ENCODE results near the gene FBXL19. TPM values are rescaled to one million over a fixed set of nuclear protein-coding genes. Genes with fewer than 3 reads are reported as not detected.

The FBXL19 gene
- polyA plus RNA-seq, 1 donor: 16.9 TPM

- DNase-seq: no peak
Observed at GRCh38 chr16:30964574-30965226, 41.3 kb downstream of the FBXL19 start.

GRCh38 chr16:30965436-30965835, 42.1 kb downstream of the FBXL19 start:
- DNase-seq: no peak

- DNase-seq: no peak
Observed at GRCh38 chr16:30966033-30966619, 42.8 kb downstream of the FBXL19 start.

- DNase-seq: no peak
Observed at GRCh38 chr16:30967795-30968194, 44.4 kb downstream of the FBXL19 start.

- no peak for DNase-seq
Observed at GRCh38 chr16:30969246-30969842, 46.0 kb downstream of the FBXL19 start.

GRCh38 chr16:30971298-30971697, 47.9 kb downstream of the FBXL19 start:
- DNase-seq: no peak

GRCh38 chr16:30972872-30973271, 49.5 kb downstream of the FBXL19 start:
- no peak for DNase-seq

GRCh38 chr16:30974348-30974747, 51.0 kb downstream of the FBXL19 start:
- no peak for DNase-seq

- no peak for DNase-seq
Observed at GRCh38 chr16:30976486-30976885, 53.1 kb downstream of the FBXL19 start.

GRCh38 chr16:30977502-30977901, 54.1 kb downstream of the FBXL19 start:
- DNase-seq: no peak

GRCh38 chr16:30979170-30980022, 56.0 kb downstream of the FBXL19 start:
- no peak for DNase-seq

- no peak for DNase-seq
Observed at GRCh38 chr16:30980023-30980371, 56.6 kb downstream of the FBXL19 start.

- no peak for DNase-seq
Observed at GRCh38 chr16:30980434-30980833, 57.1 kb downstream of the FBXL19 start.

- no peak for DNase-seq
Observed at GRCh38 chr16:30980959-30981358, 57.6 kb downstream of the FBXL19 start.

GRCh38 chr16:30982548-30983288, 59.3 kb downstream of the FBXL19 start:
- no peak for DNase-seq

GRCh38 chr16:30983289-30983889, 60.0 kb downstream of the FBXL19 start:
- DNase-seq: no peak

- no peak for DNase-seq
Observed at GRCh38 chr16:30983898-30984610, 60.7 kb downstream of the FBXL19 start.

- DNase-seq: peak; percentile 70
Observed at GRCh38 chr16:30984669-30985400, 61.5 kb downstream of the FBXL19 start, which contains the start of gene HSD3B7. Gene HSD3B7, plus strand, starts transcription at chr16:30985207. Its CDS starts 452 bp downstream, at chr16:30985659.

GRCh38 chr16:30985401-30986128, 62.2 kb downstream of the FBXL19 start:
- DNase-seq: peak; percentile 48

Measured in left kidney (tissue), 2 donors.